Transverse colon (tissue), 4 donors: Measurements from ENCODE around the gene SMYD4.

Experiments
- EP300 ChIP-seq: sonication (generic); formaldehyde crosslinking; IDR thresholded peaks from one replicate; pipeline ENCODE4 v1.6.1; 2017; ENCODE audit warnings: antibody characterized with exemption, low read depth
- POLR2A ChIP-seq: fragments of 450-650 bp; IDR thresholded peaks from one replicate; pipeline ENCODE4 v1.6.1; 2016; ENCODE audit warnings: antibody characterized with exemption, mild to moderate bottlenecking, moderate library complexity
- POLR2AphosphoS5 ChIP-seq, 3 donors: sonication (generic); formaldehyde crosslinking; IDR thresholded peaks; one replicate each; pipeline ENCODE4 v1.6.1; 2016; ENCODE audit warnings: antibody characterized with exemption in 3 of 3
- TF ChIP-seq, protein P1 (sequence below), 5 experiments: fragments of 200-600 bp in 3 of 5; fragments of 450-650 bp in 2 of 5; sonication (generic) in 3 of 5; IDR thresholded peaks; 1 replicate in 2 of 5; 2 replicates in 3 of 5; pipeline ENCODE4 v1.5.1; 2016 to 2017; ENCODE audit warnings: antibody characterized with exemption in 5 of 5, inconsistent platforms in 3 of 5, mild to moderate bottlenecking in 2 of 5, moderate library complexity in 1 of 5

DNA sequence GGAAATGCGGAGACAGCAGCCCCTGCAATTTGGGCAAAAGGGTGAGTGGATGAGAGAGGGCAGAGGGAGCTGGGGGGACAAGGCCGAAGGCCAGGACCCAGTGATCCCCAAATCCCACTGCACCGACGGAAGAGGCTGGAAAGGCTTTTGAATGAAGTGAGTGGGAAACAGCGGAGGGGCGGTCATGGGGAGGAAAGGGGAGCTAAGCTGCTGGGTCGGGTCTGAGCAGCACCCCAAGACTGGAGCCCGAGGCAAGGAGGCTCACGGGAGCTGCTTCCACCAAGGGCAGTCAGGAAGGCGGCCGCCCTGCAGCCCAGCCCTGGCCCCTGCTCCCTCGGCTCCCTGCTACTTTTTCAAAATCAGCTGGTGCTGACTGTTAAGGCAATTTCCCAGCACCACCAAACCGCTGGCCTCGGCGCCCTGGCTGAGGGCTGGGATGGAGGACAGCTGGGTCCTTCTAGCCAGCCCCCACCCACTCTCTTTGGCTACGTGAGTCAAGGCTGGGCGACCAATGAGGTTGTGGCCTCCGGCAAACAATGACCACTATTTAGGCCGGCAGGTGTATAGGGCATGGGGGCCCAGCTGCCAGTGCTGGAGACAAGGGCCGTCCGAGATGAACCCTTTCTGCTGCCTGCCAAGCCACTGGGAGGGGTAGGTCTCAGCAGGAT is 67.3 kb downstream of the SMYD4 start:
- TF ChIP-seq, protein P1, sequence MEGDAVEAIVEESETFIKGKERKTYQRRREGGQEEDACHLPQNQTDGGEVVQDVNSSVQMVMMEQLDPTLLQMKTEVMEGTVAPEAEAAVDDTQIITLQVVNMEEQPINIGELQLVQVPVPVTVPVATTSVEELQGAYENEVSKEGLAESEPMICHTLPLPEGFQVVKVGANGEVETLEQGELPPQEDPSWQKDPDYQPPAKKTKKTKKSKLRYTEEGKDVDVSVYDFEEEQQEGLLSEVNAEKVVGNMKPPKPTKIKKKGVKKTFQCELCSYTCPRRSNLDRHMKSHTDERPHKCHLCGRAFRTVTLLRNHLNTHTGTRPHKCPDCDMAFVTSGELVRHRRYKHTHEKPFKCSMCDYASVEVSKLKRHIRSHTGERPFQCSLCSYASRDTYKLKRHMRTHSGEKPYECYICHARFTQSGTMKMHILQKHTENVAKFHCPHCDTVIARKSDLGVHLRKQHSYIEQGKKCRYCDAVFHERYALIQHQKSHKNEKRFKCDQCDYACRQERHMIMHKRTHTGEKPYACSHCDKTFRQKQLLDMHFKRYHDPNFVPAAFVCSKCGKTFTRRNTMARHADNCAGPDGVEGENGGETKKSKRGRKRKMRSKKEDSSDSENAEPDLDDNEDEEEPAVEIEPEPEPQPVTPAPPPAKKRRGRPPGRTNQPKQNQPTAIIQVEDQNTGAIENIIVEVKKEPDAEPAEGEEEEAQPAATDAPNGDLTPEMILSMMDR (IDR thresholded peaks at IDR 0.05), result no peak
- TF ChIP-seq POLR2AphosphoS5 (IDR thresholded peaks at IDR 0.05) (no peak), EP300 (no peak), POLR2A (peak; percentile 8)
